HuH-7 (cell line): ENCODE data around the gene CEACAM6.
"Not testable (repeated sequence)": the region's sequence is repeated elsewhere in the genome, so short reads cannot be mapped to it uniquely, and the experiment has no call there.

ENCODE experiments used
- DNase-seq: peaks from one replicate; pipeline ENCODE4 v3.0.0; 2011; ENCODE audit warnings: low spot score

CEACAM6 gene

DNA sequence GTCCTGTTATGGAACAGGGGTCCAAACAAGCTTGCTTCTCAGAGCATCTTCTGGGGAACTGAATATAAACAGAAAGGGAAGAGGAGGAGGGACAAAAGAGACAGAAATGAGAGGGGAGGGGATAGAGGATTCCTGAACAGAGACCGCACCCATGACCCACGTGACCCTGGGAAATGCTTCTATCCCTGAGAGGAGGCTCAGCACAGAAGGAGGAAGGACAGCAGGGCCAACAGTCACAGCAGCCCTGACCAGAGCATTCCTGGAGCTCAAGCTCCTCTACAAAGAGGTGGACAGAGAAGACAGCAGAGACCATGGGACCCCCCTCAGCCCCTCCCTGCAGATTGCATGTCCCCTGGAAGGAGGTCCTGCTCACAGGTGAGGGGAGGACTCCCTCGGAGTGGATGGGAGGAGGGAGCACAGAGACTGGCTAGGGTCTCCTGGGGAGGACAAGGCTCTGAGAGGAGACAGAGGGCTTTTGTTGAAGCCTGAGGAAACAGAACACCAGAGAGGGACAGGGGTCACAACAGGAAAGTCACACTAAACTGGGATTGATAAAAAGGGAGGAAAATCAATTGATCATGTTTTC lies at the start of gene CEACAM6:
TSS of gene CEACAM6 (plus strand) at position 203 of the 586 bp plus-strand sequence. CDS start at position 312, 109 bp downstream.
- no peak for DNase-seq

DNA sequence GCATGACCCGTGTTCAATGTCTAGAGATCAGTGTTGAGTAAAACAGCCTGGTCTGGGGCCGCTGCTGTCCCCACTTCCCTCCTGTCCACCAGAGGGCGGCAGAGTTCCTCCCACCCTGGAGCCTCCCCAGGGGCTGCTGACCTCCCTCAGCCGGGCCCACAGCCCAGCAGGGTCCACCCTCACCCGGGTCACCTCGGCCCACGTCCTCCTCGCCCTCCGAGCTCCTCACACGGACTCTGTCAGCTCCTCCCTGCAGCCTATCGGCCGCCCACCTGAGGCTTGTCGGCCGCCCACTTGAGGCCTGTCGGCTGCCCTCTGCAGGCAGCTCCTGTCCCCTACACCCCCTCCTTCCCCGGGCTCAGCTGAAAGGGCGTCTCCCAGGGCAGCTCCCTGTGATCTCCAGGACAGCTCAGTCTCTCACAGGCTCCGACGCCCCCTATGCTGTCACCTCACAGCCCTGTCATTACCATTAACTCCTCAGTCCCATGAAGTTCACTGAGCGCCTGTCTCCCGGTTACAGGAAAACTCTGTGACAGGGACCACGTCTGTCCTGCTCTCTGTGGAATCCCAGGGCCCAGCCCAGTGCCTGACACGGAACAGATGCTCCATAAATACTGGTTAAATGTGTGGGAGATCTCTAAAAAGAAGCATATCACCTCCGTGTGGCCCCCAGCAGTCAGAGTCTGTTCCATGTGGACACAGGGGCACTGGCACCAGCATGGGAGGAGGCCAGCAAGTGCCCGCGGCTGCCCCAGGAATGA lies 48.4 kb upstream of the CEACAM6 start:
- peak; percentile 91 for DNase-seq

DNA sequence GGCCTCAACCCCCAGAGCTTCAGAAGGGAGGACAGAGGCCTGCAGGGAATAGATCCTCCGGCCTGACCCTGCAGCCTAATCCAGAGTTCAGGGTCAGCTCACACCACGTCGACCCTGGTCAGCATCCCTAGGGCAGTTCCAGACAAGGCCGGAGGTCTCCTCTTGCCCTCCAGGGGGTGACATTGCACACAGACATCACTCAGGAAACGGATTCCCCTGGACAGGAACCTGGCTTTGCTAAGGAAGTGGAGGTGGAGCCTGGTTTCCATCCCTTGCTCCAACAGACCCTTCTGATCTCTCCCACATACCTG lies 47.9 kb upstream of the CEACAM6 start:
- no peak for DNase-seq

DNA sequence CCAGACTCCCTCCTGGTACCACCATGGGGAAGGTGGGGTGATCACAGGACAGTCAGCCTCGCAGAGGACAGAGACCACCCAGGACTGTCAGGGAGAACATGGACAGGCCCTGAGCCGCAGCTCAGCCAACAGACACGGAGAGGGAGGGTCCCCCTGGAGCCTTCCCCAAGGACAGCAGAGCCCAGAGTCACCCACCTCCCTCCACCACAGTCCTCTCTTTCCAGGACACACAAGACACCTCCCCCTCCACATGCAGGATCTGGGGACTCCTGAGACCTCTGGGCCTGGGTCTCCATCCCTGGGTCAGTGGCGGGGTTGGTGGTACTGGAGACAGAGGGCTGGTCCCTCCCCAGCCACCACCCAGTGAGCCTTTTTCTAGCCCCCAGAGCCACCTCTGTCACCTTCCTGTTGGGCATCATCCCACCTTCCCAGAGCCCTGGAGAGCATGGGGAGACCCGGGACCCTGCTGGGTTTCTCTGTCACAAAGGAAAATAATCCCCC lies 47.4 kb upstream of the CEACAM6 start:
- no peak for DNase-seq

DNA sequence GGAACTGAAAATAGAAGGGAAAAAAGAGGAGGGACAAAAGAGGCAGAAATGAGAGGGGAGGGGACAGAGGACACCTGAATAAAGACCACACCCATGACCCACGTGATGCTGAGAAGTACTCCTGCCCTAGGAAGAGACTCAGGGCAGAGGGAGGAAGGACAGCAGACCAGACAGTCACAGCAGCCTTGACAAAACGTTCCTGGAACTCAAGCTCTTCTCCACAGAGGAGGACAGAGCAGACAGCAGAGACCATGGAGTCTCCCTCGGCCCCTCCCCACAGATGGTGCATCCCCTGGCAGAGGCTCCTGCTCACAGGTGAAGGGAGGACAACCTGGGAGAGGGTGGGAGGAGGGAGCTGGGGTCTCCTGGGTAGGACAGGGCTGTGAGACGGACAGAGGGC lies 46.8 kb upstream of the CEACAM6 start, which contains the start of gene CEACAM5:
TSS of gene CEACAM5 (plus strand) at position 146 of the 400 bp plus-strand sequence. CDS start at position 252, 106 bp downstream.
- no peak for DNase-seq

DNA sequence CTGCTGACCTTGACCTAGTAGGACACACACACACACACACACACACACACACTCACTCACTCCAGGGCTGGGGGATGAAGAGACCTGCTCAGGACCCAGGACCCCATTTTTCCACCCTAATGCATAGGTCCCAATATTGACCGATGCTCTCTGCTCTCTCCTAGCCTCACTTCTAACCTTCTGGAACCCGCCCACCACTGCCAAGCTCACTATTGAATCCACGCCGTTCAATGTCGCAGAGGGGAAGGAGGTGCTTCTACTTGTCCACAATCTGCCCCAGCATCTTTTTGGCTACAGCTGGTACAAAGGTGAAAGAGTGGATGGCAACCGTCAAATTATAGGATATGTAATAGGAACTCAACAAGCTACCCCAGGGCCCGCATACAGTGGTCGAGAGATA lies 45.8 kb upstream of the CEACAM6 start:
- DNase-seq = not testable (repeated sequence)

DNA sequence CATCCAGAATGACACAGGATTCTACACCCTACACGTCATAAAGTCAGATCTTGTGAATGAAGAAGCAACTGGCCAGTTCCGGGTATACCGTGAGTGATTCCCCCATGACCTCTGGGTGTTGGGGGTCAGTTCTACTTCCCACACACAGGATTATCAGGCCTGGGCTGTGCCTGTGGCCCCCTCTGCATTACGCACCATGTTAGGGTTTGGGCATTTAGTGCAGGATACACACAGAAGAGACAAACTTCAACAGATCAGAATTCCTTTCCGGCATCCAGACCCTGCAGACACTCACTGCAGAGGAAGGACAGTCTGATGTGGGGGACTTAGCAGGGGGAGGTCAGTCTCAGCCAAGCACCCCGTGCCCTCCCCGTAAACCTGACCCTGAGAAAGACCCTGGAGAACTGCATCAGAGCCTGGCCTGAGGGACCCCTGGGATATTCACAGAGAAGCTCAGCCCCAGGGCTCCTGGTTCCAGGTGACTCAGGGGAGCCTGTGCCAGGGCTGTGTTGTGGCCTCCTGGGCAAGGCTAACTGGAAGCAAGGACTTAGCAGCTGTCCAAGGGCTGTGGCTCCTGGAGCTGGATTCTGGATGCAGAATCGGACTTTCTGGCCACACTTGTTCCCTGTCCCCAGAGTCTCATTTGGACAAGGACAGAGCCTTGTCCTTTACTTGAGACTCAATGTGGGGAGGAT lies 45.2 kb upstream of the CEACAM6 start:
- no peak for DNase-seq

DNA sequence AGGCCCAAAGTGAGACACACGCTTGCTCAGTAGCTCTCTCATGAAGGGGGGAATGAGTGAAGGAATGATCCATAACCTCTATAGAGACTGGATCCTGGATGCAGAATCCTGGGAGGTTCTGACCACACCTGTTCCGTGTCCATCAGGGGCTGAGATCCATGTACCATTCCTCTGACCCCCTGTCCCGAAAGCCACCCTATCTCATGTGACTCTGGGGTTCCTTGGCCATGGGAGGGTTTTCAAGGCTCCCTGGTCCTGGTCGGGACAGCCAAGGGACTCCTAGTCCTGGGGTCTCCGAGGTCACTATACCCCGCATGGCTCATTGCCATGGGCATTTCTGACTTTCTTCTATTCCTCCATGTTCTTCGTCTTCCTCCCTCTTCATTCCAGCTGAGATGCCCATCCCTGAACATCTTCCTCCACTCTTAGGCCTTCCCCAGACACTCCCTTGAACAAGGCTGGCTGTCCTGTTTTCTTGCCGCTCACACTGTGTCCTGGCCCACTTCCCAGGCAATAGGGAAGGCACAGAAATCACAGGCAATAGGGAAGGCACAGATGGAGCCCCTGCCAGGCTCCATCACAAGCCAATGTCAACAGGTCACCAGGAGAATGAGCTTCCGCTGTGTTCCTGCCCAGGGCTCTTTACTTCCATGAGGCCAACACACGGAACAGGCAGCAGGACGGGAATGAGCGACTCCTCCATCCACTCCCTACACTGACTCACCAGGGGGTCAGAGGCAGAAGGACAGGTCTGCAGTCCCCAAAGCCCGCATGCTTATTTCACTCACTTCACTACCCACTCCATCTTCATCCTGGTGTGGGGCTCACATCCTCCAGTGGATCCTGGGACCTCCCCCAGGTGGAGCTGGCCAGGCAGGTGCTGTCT lies 43.7 kb upstream of the CEACAM6 start:
- no peak for DNase-seq

DNA sequence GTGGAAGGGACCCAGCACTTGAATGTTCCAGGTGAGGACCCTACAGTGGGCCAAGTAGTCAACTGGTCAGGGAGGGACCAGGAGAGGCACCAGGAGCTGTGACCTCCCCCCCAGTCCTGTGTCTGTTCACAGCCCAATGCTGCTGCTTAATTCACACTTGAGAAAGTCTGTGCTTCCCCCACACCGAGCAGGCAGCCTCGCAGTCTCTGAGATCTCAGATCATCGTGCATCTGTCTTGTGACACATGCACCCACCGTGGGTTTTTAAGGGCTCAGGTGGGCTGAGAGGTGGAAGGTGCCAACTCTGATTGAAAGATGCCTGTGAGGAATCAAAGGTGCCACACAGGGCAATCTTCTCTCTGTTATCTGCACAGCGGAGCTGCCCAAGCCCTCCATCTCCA lies 40.7 kb upstream of the CEACAM6 start:
- no peak for DNase-seq

DNA sequence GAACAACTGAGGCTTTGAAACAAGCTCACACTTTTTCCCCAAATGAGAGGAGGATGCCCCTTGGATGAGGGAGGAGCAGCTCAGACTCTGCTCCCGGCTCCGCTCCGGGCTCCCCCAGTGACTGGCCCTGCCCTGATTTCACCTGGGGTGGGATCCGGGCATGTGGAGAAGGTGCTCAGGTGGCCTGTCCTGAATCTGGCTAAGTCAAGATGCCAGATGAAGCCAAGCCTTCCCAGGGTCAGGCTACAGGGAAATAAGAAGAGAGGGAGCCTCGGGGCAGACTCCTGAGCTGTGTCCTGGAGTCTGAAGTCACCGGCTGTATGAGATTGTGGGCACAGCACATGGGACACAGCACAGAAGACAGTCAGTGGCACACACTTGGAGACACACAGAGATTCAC lies 36.6 kb upstream of the CEACAM6 start:
- no peak for DNase-seq

DNA sequence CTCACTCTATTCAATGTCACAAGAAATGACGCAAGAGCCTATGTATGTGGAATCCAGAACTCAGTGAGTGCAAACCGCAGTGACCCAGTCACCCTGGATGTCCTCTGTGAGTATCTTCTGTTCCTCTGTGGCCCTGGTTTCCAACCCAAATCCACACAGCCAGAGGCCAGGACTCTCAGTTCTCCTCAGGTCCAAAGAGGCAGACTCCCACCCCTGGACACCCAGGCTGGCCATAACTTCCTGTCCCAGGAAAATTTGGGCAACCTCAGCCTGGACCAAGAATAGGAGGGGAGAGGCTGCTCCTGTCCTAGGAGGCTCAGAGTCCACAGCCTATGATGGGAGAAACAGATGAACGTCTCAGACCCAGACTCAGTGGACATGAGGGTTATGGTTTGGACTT lies 35.2 kb upstream of the CEACAM6 start:
- no peak for DNase-seq

DNA sequence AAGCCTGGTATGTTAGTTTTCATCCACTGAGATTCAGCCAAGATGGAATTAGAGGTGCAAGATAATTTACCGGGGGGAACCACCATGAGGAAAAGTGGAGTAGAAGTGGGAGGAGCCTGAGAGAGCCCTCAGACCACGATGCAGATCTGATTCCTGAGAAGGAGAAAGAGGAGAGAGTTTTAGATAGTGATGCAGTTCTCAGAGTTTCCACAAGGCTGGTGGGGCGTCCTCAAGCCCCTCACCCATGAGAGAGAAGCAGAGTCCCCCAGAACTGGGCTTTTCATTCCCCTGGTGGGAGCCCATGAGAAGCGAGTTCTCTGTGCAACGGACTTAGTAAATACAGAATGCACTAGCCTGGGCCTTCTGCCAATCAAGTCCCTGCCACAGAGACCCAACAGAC lies 28.8 kb upstream of the CEACAM6 start:
- no peak for DNase-seq

DNA sequence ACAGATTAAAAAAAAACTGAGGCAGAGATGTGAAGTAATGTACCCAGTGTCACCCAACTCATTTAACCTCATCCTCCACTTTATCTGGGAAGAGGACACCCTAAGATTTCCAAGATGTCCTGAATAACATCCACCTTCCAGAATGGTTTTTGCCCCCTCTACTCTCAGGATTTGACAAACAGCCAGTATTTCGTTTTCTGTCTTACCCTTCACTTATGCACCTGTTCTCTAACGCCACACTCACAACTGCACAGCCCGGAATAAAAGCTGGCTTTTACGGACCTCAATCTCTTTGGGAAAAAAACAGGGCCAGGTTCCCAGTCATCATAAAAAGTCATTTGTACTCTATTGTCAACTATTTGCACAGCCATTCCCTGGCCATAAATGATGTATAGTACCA lies 21.2 kb upstream of the CEACAM6 start:
- no peak for DNase-seq

DNA sequence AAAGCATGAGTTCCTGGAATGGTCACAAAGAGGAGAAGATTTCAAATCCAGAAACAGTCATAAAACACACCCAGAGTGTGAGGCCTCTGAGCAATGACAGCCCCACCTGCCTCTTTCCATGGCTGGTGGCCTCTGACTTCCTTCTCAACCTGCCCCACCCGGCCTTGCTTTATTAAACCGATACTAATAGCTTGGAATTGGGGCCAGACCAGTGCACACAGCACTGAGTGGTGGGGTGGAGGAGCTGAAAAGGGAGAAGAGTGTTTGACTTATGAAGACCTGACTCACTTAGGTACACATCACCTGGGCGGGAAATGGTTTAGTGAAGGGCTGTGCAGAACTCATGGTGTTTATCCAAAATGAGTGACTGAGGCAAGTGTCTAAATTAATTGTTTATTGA lies 20.7 kb upstream of the CEACAM6 start:
- DNase-seq = no peak

DNA sequence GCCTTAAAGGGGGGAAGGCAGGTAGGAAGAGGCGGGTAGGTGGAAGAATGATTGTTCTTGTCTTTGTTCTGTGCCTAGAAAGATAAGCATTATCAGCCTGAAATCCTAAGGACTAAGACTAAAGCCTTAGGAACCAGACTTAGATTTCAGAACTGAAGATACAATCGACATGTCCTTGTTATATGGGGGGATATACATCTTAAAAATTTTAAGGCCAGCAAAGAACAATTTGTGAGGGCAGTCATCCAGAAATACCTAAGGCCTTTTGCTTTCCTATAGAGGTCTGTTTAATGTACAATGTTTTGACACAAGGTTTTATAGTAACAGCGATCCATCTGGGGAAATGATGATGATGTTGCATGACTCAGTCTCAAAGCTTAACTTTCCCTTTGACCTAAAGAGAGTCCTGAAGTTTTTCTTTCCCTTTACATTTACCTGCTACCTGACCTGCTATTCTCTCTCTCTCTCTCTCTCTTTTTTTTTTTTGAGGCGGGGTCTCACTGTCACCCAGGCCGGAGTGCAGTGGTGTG lies 20.2 kb upstream of the CEACAM6 start:
- DNase-seq = no peak

DNA sequence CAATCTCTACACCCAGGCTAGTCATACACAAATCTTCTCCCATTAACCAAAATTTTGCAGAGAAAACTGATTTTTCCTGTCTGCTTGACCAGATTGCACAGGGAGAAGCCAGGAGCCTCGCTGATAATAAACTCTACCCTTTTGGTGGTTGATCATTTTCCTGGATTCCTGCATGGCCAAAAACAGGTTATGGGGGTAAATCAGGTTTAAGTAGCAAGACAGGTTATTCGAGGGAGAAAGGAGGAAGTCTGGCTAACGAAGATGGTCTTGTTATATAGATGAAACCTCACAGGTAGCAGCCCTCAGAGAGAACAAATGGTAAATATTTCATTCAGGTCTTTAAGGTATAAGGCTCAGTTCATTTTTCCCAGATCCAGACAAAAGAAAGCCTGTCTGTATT lies 16.0 kb upstream of the CEACAM6 start:
- no peak for DNase-seq

DNA sequence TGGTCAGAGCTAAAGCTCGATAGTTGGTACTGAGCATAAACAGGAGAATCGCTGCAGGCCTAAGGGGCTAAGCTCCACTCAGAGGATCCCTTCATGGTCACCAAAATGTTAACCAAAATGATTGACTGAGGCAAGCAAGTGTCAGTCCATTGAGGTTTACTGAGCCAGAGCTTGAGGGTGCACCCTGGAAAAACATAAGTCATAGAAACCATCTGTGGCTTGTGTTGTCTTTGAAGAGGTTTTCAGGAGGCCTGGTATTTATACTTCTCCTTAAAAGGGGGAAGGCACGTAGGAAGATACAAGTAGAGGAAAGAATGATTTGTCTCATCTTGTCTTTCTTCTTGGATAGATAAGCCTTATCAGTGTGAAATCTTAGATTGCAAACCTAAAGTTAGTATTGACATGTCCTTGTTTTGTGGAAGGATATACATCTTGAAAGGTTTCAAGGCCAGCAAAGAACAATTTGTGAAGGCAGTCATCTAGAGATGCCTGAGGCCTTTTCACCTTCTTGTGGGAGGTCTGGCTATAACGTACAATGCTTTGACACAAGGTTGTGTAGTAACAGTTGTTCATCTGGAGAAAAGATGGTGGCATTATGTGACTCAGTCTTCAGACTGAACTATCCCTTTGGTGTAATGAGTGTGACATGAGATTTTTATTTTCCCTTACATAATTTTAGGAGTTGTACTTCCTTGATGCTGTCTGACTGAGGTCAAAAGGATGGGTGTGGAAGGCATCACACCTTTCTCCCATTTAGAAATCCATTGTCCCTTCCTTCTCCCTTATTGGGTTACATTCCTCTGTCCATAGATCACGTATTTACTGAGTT lies 14.7 kb upstream of the CEACAM6 start:
- no peak for DNase-seq

DNA sequence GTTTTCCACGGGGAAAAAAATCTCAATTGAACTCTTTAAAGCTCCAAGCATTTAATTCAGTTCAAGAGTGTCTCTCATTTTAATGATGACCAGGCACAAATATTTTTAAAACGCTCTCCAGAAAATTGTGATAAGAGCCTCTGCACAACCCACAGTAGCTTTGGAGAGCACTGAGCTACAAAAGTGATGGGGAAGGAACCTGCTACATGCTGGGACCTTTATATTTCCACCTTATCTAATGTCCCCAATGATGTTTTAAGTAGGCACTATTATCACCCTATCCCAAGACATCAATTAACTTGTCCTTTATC lies 14.1 kb upstream of the CEACAM6 start:
- DNase-seq = no peak

DNA sequence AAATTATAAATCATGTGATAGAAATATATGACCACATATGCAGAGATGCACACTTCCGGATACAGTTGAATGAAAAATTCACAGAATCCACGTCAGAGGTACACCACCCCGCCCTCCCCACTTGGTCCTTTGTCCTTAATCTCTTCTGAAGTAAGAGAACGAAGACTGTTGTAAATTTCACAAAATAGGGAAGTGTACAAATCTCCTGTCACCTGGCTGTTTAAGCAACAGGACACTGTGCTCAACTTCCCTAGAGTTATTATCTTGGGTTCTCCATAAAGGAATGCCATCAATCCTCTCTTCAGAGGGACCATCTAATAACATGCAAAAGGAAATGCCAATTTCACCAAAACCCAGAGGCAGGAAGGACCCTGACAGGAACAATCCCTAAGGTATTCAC lies 10.5 kb upstream of the CEACAM6 start:
- no peak for DNase-seq

DNA sequence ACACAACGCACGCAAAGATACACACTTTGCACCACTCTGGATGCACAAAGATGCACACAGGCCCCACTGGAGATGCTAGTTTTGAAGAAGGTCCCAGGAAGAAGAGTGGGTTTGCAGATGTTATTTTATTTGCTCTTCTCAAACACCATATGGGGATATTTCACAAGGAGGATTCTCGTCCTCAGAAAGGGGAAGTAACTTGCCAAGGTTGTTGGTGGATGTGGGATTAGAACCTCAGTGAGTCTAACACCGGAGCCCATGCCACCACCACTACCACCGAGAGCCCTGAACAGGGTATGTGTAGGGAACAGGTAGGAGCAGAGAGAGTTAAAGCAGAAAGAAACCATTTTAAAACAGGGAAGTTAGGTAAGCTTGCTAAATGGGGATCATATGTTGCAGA lies 9.6 kb upstream of the CEACAM6 start:
- DNase-seq = no peak

DNA sequence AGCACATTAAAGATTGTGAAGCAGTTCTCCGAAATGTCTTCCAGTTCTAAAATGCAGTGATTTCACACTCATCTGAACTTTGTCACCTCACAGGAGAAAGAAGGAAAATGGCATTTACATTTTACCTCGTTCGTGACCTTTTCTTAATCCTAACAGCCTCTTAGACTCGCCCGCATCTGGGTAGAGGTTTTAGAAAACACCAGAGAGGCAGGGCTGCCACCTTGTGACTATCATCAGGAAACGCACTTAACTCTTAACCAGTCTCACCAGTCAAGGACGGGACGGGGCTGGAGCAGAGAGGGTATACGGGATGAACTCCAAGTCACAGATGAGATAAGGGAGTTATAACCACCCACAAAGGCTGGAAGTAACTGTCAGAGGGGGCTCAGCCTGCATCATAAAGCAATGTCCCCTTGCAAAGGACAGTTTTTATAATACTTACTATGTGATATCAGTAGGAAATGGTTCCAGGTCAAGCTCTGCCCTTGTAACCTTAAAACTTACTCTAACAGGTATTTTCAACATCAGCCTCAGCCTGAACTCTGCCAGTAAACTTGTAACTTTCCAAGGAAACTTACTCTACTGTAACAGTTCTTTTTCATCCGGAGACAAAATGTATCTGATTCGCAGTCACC lies 8.6 kb upstream of the CEACAM6 start:
- DNase-seq = peak; percentile 68
